ENCODE results near the gene TOR1B. TPM values are rescaled to one million over a fixed set of nuclear protein-coding genes. Genes with fewer than 3 reads are reported as not detected.
A peak's percentile ranks its signal among the peaks of the same experiment; 100 is the strongest.

TOR1B gene
- total and polyA plus RNA-seq, 2 donors = 15.5 to 17.9 TPM

GRCh38 chr9:129839324-129840023 lies 36.5 kb downstream of the TOR1B start:
- Histone ChIP-seq H3K36me3 (ENCODE audit: control insufficient read depth in 2 of 2, insufficient read depth in 2 of 2, low read length in 1 of 2) (peaks cover 7 to 37% of the 10 kb centered on the region in 2 donors), H3K9me3 (ENCODE audit: control insufficient read depth in 2 of 2, insufficient read depth in 1 of 2, low read length in 1 of 2) (peaks cover 0 to 10% of the 10 kb centered on the region in 2 donors), H3K27me3 (ENCODE audit: control insufficient read depth in 2 of 2, insufficient read depth in 1 of 2, low read length in 1 of 2) (no peaks in the 10 kb centered on the region), H3K4me1 (ENCODE audit: control insufficient read depth in 2 of 2, insufficient read depth in 2 of 2, low read length in 2 of 2) (peaks cover 32 to 63% of the 10 kb centered on the region in 2 donors), H3K27ac (ENCODE audit: low read depth in 1 of 2, low read length in 1 of 2) (peak overlapping the region; percentile 48 to 85), H3K4me3 (ENCODE audit: low read length in 2 of 2) (no peak overlapping the region)
- DNase-seq (ENCODE audit: low read depth in 6 of 9, low spot score in 9 of 9) = no peak
- 87% methylated on average over 10 of the region's 10 CpGs for WGBS

DNA sequence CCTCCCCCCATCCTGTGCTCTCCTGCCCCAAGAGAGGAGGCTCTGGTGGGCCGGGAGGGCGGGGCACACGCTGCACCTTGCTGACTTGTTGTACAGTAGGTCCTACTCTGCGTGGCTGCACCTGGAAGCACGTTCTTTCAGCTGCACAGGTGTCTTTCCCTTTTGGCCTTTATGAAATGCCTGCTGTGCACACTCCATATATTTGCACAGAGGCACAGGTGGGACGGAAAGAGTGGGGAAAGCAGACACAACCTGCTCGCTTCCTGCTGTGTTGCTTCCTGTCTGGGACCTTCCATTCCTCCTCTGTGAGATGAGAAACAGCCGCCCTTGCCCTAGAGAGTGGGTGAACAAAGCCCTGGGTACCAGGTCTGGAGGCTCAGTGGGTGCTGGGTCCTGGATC lies 37.0 kb downstream of the TOR1B start:
- peak in 3 of 9 donors; percentile 53 to 70 (median 62) for DNase-seq (ENCODE audit: low read depth in 6 of 9, low spot score in 9 of 9)
- Histone ChIP-seq H3K4me1 (ENCODE audit: control insufficient read depth in 2 of 2, insufficient read depth in 2 of 2, low read length in 2 of 2) (peaks cover 32 to 65% of the 10 kb centered on the region in 2 donors), H3K36me3 (ENCODE audit: control insufficient read depth in 2 of 2, insufficient read depth in 2 of 2, low read length in 1 of 2) (peaks cover 7 to 37% of the 10 kb centered on the region in 2 donors), H3K27ac (ENCODE audit: low read depth in 1 of 2, low read length in 1 of 2) (peak overlapping the region; percentile 48 to 85), H3K27me3 (ENCODE audit: control insufficient read depth in 2 of 2, insufficient read depth in 1 of 2, low read length in 1 of 2) (no peaks in the 10 kb centered on the region), H3K9me3 (ENCODE audit: control insufficient read depth in 2 of 2, insufficient read depth in 1 of 2, low read length in 1 of 2) (peaks cover 0 to 5% of the 10 kb centered on the region in 2 donors), H3K4me3 (ENCODE audit: low read length in 2 of 2) (no peak overlapping the region)
- 35% methylated on average over 8 of the region's 8 CpGs for WGBS

DNA sequence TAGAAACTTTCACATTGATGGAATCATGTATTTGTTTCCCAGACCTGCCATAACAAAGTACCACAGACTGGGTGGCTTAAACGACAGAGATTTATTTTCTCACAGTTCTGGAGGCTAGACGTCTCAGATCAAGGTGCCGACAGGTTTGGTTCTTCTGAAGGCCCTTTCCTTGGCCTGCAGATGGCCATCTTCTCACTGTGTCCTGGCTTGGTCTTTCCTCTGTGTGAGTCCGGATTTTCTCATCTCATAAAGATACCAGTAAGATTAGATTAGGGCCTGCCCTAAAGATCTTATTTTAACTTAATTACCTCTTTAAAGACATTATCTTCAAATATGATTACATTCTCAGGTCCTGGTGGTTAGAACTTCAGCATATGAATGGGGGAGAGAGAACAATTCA lies 38.1 kb downstream of the TOR1B start:
- Histone ChIP-seq H3K27ac (ENCODE audit: low read depth in 1 of 2, low read length in 1 of 2) (no peak overlapping the region), H3K36me3 (ENCODE audit: control insufficient read depth in 2 of 2, insufficient read depth in 2 of 2, low read length in 1 of 2) (peaks cover 7 to 37% of the 10 kb centered on the region in 2 donors), H3K9me3 (ENCODE audit: control insufficient read depth in 2 of 2, insufficient read depth in 1 of 2, low read length in 1 of 2) (peaks cover 0 to 5% of the 10 kb centered on the region in 2 donors), H3K4me1 (ENCODE audit: control insufficient read depth in 2 of 2, insufficient read depth in 2 of 2, low read length in 2 of 2) (peaks cover 32 to 66% of the 10 kb centered on the region in 2 donors), H3K4me3 (ENCODE audit: low read length in 2 of 2) (no peak overlapping the region), H3K27me3 (ENCODE audit: control insufficient read depth in 2 of 2, insufficient read depth in 1 of 2, low read length in 1 of 2) (no peaks in the 10 kb centered on the region)
- WGBS = 93% methylated on average over 4 of the region's 4 CpGs
- no peak for DNase-seq (ENCODE audit: low read depth in 6 of 9, low spot score in 9 of 9)

GRCh38 chr9:129845373-129845772 lies 42.4 kb downstream of the TOR1B start:
- Histone ChIP-seq H3K27ac (ENCODE audit: low read depth in 1 of 2, low read length in 1 of 2) (peak overlapping the region in 1 of 2 donors; percentile 78), H3K4me1 (ENCODE audit: control insufficient read depth in 2 of 2, insufficient read depth in 2 of 2, low read length in 2 of 2) (peaks cover 5 to 43% of the 10 kb centered on the region in 2 donors), H3K4me3 (ENCODE audit: low read length in 2 of 2) (no peak overlapping the region), H3K36me3 (ENCODE audit: control insufficient read depth in 2 of 2, insufficient read depth in 2 of 2, low read length in 1 of 2) (peaks cover 15 to 35% of the 10 kb centered on the region in 2 donors), H3K9me3 (ENCODE audit: control insufficient read depth in 2 of 2, insufficient read depth in 1 of 2, low read length in 1 of 2) (no peaks in the 10 kb centered on the region), H3K27me3 (ENCODE audit: control insufficient read depth in 2 of 2, insufficient read depth in 1 of 2, low read length in 1 of 2) (no peaks in the 10 kb centered on the region)
- no peak for DNase-seq (ENCODE audit: low read depth in 6 of 9, low spot score in 9 of 9)
- whole genome bisulfite sequencing = 59% methylated on average over 2 of the region's 2 CpGs

DNA sequence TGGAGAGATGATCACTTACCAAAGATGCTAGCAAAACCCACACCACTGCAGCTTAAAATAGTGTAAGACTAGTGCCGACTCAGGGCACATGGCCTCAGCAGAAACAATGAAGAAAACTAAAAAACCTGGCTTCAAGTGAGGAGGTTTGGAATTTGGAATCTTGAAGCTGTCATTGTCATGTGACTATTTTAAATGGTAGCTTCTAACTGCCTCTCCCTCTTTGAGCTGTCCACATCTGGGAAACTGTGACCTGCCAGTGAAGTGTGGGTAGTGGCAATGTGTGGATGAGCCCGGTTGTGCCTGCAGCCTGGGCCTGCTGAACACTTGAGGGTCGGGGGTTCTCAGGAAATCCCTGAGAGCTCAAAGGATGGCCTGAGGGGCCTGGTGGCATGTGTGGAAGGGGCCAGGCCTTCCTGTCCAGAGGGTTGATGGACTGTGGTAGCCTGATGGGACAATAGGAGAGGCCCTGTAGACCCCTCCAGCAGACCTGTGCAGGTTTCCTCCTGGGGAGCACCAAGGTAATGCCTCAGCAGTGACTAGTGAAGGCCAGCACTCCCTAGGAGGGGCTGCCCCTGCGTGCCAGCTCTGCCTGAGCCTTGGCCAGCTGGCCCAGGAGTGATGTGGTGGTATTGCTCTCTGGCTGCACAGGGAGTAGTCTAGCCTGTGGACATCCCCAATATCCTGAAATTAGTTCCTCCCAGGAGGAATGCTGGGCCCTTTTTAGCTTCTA lies 45.9 kb downstream of the TOR1B start:
- H3K9me3 ChIP-seq (ENCODE audit: control insufficient read depth in 2 of 2, insufficient read depth in 1 of 2, low read length in 1 of 2) = no peaks in the 10 kb centered on the region
- H3K4me1 ChIP-seq (ENCODE audit: control insufficient read depth in 2 of 2, insufficient read depth in 2 of 2, low read length in 2 of 2) = peaks cover 19 to 61% of the 10 kb centered on the region in 2 donors
- WGBS = 91% methylated on average over 4 of the region's 4 CpGs
- H3K27me3 ChIP-seq (ENCODE audit: control insufficient read depth in 2 of 2, insufficient read depth in 1 of 2, low read length in 1 of 2) = no peaks in the 10 kb centered on the region
- no peak for DNase-seq (ENCODE audit: low read depth in 6 of 9, low spot score in 9 of 9)
- no peak overlapping the region for H3K4me3 ChIP-seq (ENCODE audit: low read length in 2 of 2)
- peaks cover 23 to 44% of the 10 kb centered on the region in 2 donors for H3K36me3 ChIP-seq (ENCODE audit: control insufficient read depth in 2 of 2, insufficient read depth in 2 of 2, low read length in 1 of 2)
- no peak overlapping the region for H3K27ac ChIP-seq (ENCODE audit: low read depth in 1 of 2, low read length in 1 of 2)

DNA sequence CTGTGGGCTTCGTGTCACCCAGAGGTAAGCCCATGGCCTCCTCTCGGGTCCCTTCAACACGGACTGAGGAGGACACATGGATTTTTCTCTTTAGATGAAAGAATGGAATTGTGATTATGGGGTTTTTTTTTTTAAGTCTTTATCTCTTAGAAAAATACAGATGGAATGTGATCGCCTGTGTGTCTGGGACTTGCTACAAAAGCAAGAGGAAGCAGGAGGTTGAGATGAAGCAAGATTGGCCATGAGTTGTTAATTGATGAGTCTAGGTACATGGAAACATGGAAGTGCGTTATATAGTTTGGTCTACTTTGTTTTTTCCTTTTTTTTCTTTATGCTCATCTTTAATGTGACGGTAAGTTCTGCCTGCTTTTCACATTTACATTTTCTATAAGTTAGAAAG lies 46.9 kb downstream of the TOR1B start:
- WGBS = 90% methylated on average over 6 of the region's 6 CpGs

DNA sequence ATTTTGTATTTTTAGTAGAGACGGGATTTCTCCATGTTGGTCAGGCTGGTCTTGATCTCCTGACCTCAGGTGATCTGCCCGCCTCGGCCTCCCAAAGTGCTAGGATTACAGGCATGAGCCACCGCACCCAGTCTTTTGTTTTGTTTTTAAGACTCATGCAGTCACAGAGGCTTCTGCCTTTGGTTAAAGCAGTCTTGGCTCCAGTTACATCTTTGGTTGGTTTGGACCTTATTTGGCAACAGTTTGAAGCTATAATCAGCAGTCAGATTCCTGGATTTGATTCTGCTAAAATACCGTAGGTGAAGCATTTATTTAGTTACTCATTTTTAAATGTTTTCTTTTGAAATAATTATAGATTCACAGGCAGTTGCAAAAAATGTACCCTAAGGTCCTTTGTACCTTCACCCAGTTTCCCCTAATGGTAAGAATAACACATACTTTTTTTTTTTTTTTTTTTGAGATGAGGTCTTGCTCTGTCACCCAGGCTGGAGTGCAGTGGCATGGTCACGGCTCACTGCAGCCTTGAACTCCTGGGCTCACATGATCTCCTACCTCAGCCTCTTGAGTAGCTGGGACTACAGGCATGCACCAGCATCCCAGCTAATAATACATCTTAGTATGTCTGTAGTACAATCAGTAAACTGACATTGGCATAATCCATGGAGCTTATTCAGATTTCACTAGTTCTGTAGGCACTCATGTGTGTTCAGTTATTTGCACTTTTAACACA lies 48.0 kb downstream of the TOR1B start:
- 93% methylated on average over 6 of the region's 6 CpGs for WGBS
- Histone ChIP-seq H3K27me3 (ENCODE audit: control insufficient read depth in 2 of 2, insufficient read depth in 1 of 2, low read length in 1 of 2) (no peaks in the 10 kb centered on the region), H3K27ac (ENCODE audit: low read depth in 1 of 2, low read length in 1 of 2) (peak overlapping the region in 1 of 2 donors; percentile 82), H3K36me3 (ENCODE audit: control insufficient read depth in 2 of 2, insufficient read depth in 2 of 2, low read length in 1 of 2) (peaks cover 23 to 53% of the 10 kb centered on the region in 2 donors), H3K4me1 (ENCODE audit: control insufficient read depth in 2 of 2, insufficient read depth in 2 of 2, low read length in 2 of 2) (peaks cover 32 to 73% of the 10 kb centered on the region in 2 donors), H3K4me3 (ENCODE audit: low read length in 2 of 2) (no peak overlapping the region), H3K9me3 (ENCODE audit: control insufficient read depth in 2 of 2, insufficient read depth in 1 of 2, low read length in 1 of 2) (no peaks in the 10 kb centered on the region)
- DNase-seq (ENCODE audit: low read depth in 6 of 9, low spot score in 9 of 9) = no peak

More for the DNA sequence above, 46.9 kb downstream of the TOR1B start:
- Histone ChIP-seq H3K4me3 (ENCODE audit: low read length in 2 of 2) (no peak overlapping the region), H3K27ac (ENCODE audit: low read depth in 1 of 2, low read length in 1 of 2) (peak overlapping the region in 1 of 2 donors; percentile 19), H3K4me1 (ENCODE audit: control insufficient read depth in 2 of 2, insufficient read depth in 2 of 2, low read length in 2 of 2) (peaks cover 25 to 68% of the 10 kb centered on the region in 2 donors), H3K36me3 (ENCODE audit: control insufficient read depth in 2 of 2, insufficient read depth in 2 of 2, low read length in 1 of 2) (peaks cover 23 to 44% of the 10 kb centered on the region in 2 donors), H3K9me3 (ENCODE audit: control insufficient read depth in 2 of 2, insufficient read depth in 1 of 2, low read length in 1 of 2) (no peaks in the 10 kb centered on the region), H3K27me3 (ENCODE audit: control insufficient read depth in 2 of 2, insufficient read depth in 1 of 2, low read length in 1 of 2) (no peaks in the 10 kb centered on the region)
- no peak for DNase-seq (ENCODE audit: low read depth in 6 of 9, low spot score in 9 of 9)

DNA sequence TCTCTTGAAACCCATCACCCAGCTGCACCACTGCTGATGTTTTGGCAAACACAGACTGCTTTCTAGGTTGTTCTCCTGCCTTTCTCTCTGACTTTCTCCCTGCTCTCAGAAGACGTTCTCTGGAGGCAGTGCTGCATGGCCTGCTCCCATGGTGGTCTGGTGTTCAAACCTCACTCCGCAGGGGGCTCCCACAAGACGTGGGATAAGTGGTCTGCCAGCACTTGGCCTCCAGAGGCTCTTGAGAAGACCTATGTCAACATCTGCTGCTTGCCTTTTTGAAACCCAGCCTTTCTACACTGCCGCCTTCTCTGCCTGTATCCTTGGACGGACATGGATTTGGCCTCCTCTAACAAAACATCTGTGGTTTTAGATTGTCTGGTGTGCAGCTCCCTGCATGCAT lies 48.8 kb downstream of the TOR1B start:
- no peaks in the 10 kb centered on the region for H3K27me3 ChIP-seq (ENCODE audit: control insufficient read depth in 2 of 2, insufficient read depth in 1 of 2, low read length in 1 of 2)
- H3K36me3 ChIP-seq (ENCODE audit: control insufficient read depth in 2 of 2, insufficient read depth in 2 of 2, low read length in 1 of 2) = peaks cover 30 to 61% of the 10 kb centered on the region in 2 donors
- no peak overlapping the region for H3K4me3 ChIP-seq (ENCODE audit: low read length in 2 of 2)
- H3K4me1 ChIP-seq (ENCODE audit: control insufficient read depth in 2 of 2, insufficient read depth in 2 of 2, low read length in 2 of 2) = peaks cover 39 to 81% of the 10 kb centered on the region in 2 donors
- 77% methylated on average over 5 of the region's 5 CpGs for WGBS
- no peaks in the 10 kb centered on the region for H3K9me3 ChIP-seq (ENCODE audit: control insufficient read depth in 2 of 2, insufficient read depth in 1 of 2, low read length in 1 of 2)
- peak overlapping the region; percentile 59 to 82 for H3K27ac ChIP-seq (ENCODE audit: low read depth in 1 of 2, low read length in 1 of 2)
- DNase-seq (ENCODE audit: low read depth in 6 of 9, low spot score in 9 of 9) = no peak
